Measurements from ENCODE around the gene FAM156A.
"Not testable (repeated sequence)": the region's sequence is repeated elsewhere in the genome, so short reads cannot be mapped to it uniquely, and the experiment has no call there.

The FAM156A gene

GRCh38 chrX:52974336-52974992 is 16.1 kb upstream of the FAM156A start:
- H3K27ac ChIP-seq (ENCODE audit: extremely low read depth, low read depth, low read length); H3K4me3 ChIP-seq (ENCODE audit: low read depth, low read length); H3K9me3 ChIP-seq (ENCODE audit: control insufficient read depth, insufficient read depth, low read depth, low read length); POLR2A ChIA-PET; CTCF ChIA-PET; H3K36me3 ChIP-seq (ENCODE audit: control insufficient read depth in 2 of 2, insufficient read depth in 1 of 2, low read length in 2 of 2); H3K4me1 ChIP-seq (ENCODE audit: control insufficient read depth, insufficient read depth, low read length): not testable (repeated sequence)

DNA sequence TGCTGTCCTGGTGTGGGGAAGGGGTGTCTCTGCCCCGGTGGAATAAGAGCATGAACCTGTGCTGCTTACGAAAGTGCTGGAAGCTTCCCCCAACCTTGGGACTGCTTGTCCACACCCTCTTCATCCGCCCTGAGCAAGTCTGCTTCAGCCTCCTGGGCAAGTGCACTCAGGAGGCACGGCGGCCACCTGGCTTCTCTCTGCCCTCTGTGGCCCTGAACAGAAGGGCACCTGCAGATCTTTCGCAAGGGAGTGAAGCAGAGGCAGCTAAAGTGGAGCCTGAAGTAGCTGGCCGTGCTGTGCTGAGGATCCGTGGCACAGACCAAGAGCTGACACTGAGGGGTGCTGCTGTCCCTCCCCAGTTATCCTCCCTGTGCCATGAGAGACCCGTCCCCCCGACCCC is 9.6 kb upstream of the FAM156A start:
- POLR2A ChIA-PET; CTCF ChIA-PET; H3K36me3 ChIP-seq (ENCODE audit: control insufficient read depth in 2 of 2, insufficient read depth in 1 of 2, low read length in 2 of 2); H3K27ac ChIP-seq (ENCODE audit: extremely low read depth, low read depth, low read length); H3K4me3 ChIP-seq (ENCODE audit: low read depth, low read length); H3K9me3 ChIP-seq (ENCODE audit: control insufficient read depth, insufficient read depth, low read depth, low read length); H3K4me1 ChIP-seq (ENCODE audit: control insufficient read depth, insufficient read depth, low read length): not testable (repeated sequence)

DNA sequence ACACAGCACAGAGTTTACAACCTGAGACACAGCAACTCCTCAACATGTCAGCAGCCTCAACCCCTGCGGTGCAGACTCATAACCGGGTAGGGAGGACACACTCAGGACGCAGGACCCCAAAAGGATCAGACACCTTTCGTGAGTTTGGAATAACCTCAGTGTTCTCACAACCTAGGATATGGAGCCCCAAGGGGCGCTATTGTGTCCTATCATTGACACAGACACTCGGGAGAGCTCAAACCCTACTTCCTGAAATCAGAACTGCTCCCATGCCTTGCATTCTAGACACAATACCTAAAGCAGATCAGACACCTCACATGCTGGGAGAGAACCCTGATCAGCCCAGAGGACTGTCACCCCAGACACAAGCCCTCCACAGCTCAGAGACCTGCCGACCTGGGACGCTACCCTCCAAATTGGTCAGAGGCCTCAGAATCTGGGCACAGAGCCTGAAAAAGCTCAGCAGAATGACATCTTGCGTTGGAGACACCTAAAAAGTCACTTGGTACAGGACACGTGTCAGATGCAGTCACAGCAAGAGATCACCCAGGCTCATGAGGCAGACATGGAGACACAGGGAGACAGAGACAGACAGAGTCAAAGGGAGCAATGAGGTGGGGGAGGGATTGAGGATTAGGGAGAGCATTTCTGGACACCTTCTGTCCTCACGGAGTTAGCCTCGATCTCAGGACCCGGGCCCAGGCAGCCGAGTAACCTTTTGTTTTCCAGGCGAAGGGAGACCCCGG is 8.8 kb upstream of the FAM156A start:
- H3K27ac ChIP-seq (ENCODE audit: extremely low read depth, low read depth, low read length); CTCF ChIA-PET; POLR2A ChIA-PET: not testable (repeated sequence)

GRCh38 chrX:52958961-52959360 is 643 bp upstream of the FAM156A start:
- H3K4me1 ChIP-seq (ENCODE audit: control insufficient read depth, insufficient read depth, low read length); H3K4me3 ChIP-seq (ENCODE audit: low read depth, low read length); H3K9me3 ChIP-seq (ENCODE audit: control insufficient read depth, insufficient read depth, low read depth, low read length); H3K27ac ChIP-seq (ENCODE audit: extremely low read depth, low read depth, low read length); H3K36me3 ChIP-seq (ENCODE audit: control insufficient read depth in 2 of 2, insufficient read depth in 1 of 2, low read length in 2 of 2); POLR2A ChIA-PET; CTCF ChIA-PET: not testable (repeated sequence)

More for the DNA sequence above, 8.8 kb upstream of the FAM156A start:
- not testable (repeated sequence) for H3K4me1 ChIP-seq (ENCODE audit: control insufficient read depth, insufficient read depth, low read length); H3K36me3 ChIP-seq (ENCODE audit: control insufficient read depth in 2 of 2, insufficient read depth in 1 of 2, low read length in 2 of 2); H3K4me3 ChIP-seq (ENCODE audit: low read depth, low read length); H3K9me3 ChIP-seq (ENCODE audit: control insufficient read depth, insufficient read depth, low read depth, low read length)

DNA sequence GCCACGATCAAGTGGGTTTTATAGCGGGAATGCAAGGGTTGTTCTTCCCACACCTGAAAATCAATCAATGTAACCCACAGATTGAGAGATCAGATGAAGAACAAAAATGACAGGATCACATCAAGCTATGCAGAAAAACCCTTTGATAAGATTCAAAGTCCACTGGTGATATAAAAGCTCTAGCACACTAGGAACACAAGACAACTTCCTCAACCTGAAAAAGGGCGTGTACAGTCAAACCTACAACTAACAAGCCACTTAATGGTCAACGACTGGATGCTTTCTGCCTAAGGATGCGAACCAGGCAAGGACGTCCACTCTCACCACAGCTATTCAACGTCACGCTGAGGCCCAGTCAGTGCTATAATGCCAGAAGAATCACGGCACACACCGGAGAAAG is 8.4 kb downstream of the FAM156A start:
- CTCF ChIA-PET; H3K9me3 ChIP-seq (ENCODE audit: control insufficient read depth, insufficient read depth, low read depth, low read length); H3K4me1 ChIP-seq (ENCODE audit: control insufficient read depth, insufficient read depth, low read length); H3K27ac ChIP-seq (ENCODE audit: extremely low read depth, low read depth, low read length); POLR2A ChIA-PET; H3K36me3 ChIP-seq (ENCODE audit: control insufficient read depth in 2 of 2, insufficient read depth in 1 of 2, low read length in 2 of 2); H3K4me3 ChIP-seq (ENCODE audit: low read depth, low read length): not testable (repeated sequence)

- H3K9me3 ChIP-seq (ENCODE audit: control insufficient read depth, insufficient read depth, low read depth, low read length); H3K4me3 ChIP-seq (ENCODE audit: low read depth, low read length); H3K36me3 ChIP-seq (ENCODE audit: control insufficient read depth in 2 of 2, insufficient read depth in 1 of 2, low read length in 2 of 2); H3K27ac ChIP-seq (ENCODE audit: extremely low read depth, low read depth, low read length); CTCF ChIA-PET; H3K4me1 ChIP-seq (ENCODE audit: control insufficient read depth, insufficient read depth, low read length); POLR2A ChIA-PET: not testable (repeated sequence)
Observed at GRCh38 chrX:52949325-52949724, 9.0 kb downstream of the FAM156A start.

DNA sequence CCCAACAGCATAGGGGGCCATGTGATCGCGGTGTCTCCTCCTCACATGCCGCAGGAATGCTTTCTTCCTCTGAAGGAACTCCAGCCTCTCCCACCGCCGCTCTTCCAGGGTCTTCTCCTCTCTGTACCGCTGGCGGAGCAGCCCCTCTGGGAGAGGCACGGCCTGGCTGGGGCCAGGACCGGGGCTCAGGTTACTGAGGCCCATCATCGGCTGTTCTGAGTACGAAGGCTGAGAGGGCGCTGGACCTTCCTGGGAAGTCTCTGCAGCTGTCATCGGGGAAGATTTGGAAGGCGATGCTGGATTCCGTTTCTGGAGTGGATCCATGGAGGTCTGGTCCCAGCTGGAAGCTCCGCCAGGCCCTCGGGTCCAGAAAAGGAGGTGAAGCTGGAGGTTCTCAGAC is 10.1 kb downstream of the FAM156A start:
- H3K27ac ChIP-seq (ENCODE audit: extremely low read depth, low read depth, low read length); CTCF ChIA-PET; POLR2A ChIA-PET; H3K36me3 ChIP-seq (ENCODE audit: control insufficient read depth in 2 of 2, insufficient read depth in 1 of 2, low read length in 2 of 2); H3K4me1 ChIP-seq (ENCODE audit: control insufficient read depth, insufficient read depth, low read length); H3K4me3 ChIP-seq (ENCODE audit: low read depth, low read length); H3K9me3 ChIP-seq (ENCODE audit: control insufficient read depth, insufficient read depth, low read depth, low read length): not testable (repeated sequence)

GRCh38 chrX:52947501-52947900 is 10.8 kb downstream of the FAM156A start:
- H3K36me3 ChIP-seq (ENCODE audit: control insufficient read depth in 2 of 2, insufficient read depth in 1 of 2, low read length in 2 of 2); H3K4me1 ChIP-seq (ENCODE audit: control insufficient read depth, insufficient read depth, low read length); H3K27ac ChIP-seq (ENCODE audit: extremely low read depth, low read depth, low read length); CTCF ChIA-PET; H3K4me3 ChIP-seq (ENCODE audit: low read depth, low read length); H3K9me3 ChIP-seq (ENCODE audit: control insufficient read depth, insufficient read depth, low read depth, low read length); POLR2A ChIA-PET: not testable (repeated sequence)

GRCh38 chrX:52945838-52946494 is 12.4 kb downstream of the FAM156A start:
- POLR2A ChIA-PET; H3K4me3 ChIP-seq (ENCODE audit: low read depth, low read length); H3K36me3 ChIP-seq (ENCODE audit: control insufficient read depth in 2 of 2, insufficient read depth in 1 of 2, low read length in 2 of 2); H3K27ac ChIP-seq (ENCODE audit: extremely low read depth, low read depth, low read length); H3K9me3 ChIP-seq (ENCODE audit: control insufficient read depth, insufficient read depth, low read depth, low read length); H3K4me1 ChIP-seq (ENCODE audit: control insufficient read depth, insufficient read depth, low read length); CTCF ChIA-PET: not testable (repeated sequence)

GRCh38 chrX:52941728-52942127 is 16.6 kb downstream of the FAM156A start:
- H3K9me3 ChIP-seq (ENCODE audit: control insufficient read depth, insufficient read depth, low read depth, low read length); H3K36me3 ChIP-seq (ENCODE audit: control insufficient read depth in 2 of 2, insufficient read depth in 1 of 2, low read length in 2 of 2); H3K4me1 ChIP-seq (ENCODE audit: control insufficient read depth, insufficient read depth, low read length); H3K27ac ChIP-seq (ENCODE audit: extremely low read depth, low read depth, low read length); CTCF ChIA-PET; H3K4me3 ChIP-seq (ENCODE audit: low read depth, low read length); POLR2A ChIA-PET: not testable (repeated sequence)

DNA sequence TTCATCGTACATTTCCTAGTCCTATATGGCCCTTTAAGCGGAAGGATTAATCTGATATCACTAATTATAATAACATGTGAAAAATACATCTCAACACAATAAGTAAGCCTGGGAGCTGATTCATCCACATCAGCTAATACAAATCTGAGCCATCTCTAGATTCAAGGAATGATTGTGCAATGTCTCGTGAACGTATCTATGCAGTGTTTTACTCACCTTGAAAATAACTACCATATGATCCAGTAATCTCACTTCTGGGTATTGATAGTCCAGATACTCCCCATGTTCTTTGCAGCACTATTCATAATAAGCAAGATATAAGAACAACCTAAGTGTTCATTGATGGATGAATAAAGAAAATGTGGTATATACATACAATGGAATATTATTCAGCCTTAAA is 17.6 kb downstream of the FAM156A start:
- CTCF ChIA-PET; H3K4me1 ChIP-seq (ENCODE audit: control insufficient read depth, insufficient read depth, low read length); H3K4me3 ChIP-seq (ENCODE audit: low read depth, low read length); H3K36me3 ChIP-seq (ENCODE audit: control insufficient read depth in 2 of 2, insufficient read depth in 1 of 2, low read length in 2 of 2); H3K9me3 ChIP-seq (ENCODE audit: control insufficient read depth, insufficient read depth, low read depth, low read length); H3K27ac ChIP-seq (ENCODE audit: extremely low read depth, low read depth, low read length); POLR2A ChIA-PET: not testable (repeated sequence)

All from HEK293 (cell line).